CD4-positive, alpha-beta memory T cell (primary cell): Measurements from ENCODE around the gene FOXO3. TPM values are rescaled to one million over a fixed set of nuclear protein-coding genes. Genes with fewer than 3 reads are reported as not detected.
"Not testable (repeated sequence)": the region's sequence is repeated elsewhere in the genome, so short reads cannot be mapped to it uniquely, and the experiment has no call there.

Source experiments
- CTCF ChIA-PET: fragments of 350-600 bp; sonication (Branson Sonifier 250); formaldehyde crosslinking; loops from one replicate; lab custom pipeline; 2021; ENCODE audit warnings: inconsistent platforms; ENCODE audit not compliant: partially characterized antibody; lab: Charles Lee
- POLR2A ChIA-PET: fragments of 350-600 bp; sonication (Branson Sonifier 250); formaldehyde crosslinking; loops from one replicate; lab custom pipeline; 2021; ENCODE audit not compliant: partially characterized antibody; lab: Charles Lee
- DNase-seq, 5 donors: peaks; one replicate each; pipeline versions ENCODE4 v3.0.0 to v3.0.0-alpha.2; 2020 to 2022; ENCODE audit warnings: mixed read lengths in 1 of 5
- H3K27ac ChIP-seq: one replicate; pipeline ENCODE4 v1.7.0; 2013; ENCODE audit warnings: low read depth, low read length
- H3K27me3 ChIP-seq: 2 replicates; pipeline ENCODE4 v1.7.0; 2013; ENCODE audit warnings: mild to moderate bottlenecking, low read length, moderate library complexity; ENCODE audit not compliant: insufficient read depth
- H3K36me3 ChIP-seq: 2 replicates; pipeline ENCODE4 v1.7.0; 2013; ENCODE audit warnings: mild to moderate bottlenecking, low read length, moderate library complexity; ENCODE audit not compliant: insufficient read depth
- H3K4me1 ChIP-seq: 2 replicates; pipeline ENCODE4 v1.7.0; 2013; ENCODE audit warnings: mild to moderate bottlenecking, low read length, moderate library complexity; ENCODE audit not compliant: insufficient read depth
- H3K4me3 ChIP-seq, 2 donors: one replicate each; pipeline ENCODE4 v1.7.0; 2013; ENCODE audit warnings: low read length in 2 of 2, mild to moderate bottlenecking in 1 of 2
- H3K9me3 ChIP-seq, 2 donors: one replicate each; pipeline ENCODE4 v1.7.0; 2013; ENCODE audit warnings: low read length in 2 of 2, control low read depth in 1 of 2; ENCODE audit not compliant: control insufficient read depth in 1 of 2
- H3K27ac Mint-ChIP-seq, 7 donors: one replicate each; pipeline ENCODE4 v1.8.0; 2020 to 2021; ENCODE audit warnings: mixed read lengths in 7 of 7, mild to moderate bottlenecking in 6 of 7, inconsistent platforms in 3 of 7, moderate library complexity in 3 of 7
- H3K27me3 Mint-ChIP-seq, 2 donors: one replicate each; pipeline ENCODE4 v1.8.0; 2020 to 2021; ENCODE audit warnings: mixed read lengths in 2 of 2
- H3K36me3 Mint-ChIP-seq, 2 donors: one replicate each; pipeline ENCODE4 v1.8.0; 2020 to 2021; ENCODE audit warnings: mixed read lengths in 2 of 2, inconsistent platforms in 1 of 2, mild to moderate bottlenecking in 1 of 2
- H3K4me1 Mint-ChIP-seq, 4 donors: one replicate each; pipeline ENCODE4 v1.8.0; 2020 to 2021; ENCODE audit warnings: mixed read lengths in 4 of 4, mild to moderate bottlenecking in 1 of 4
- H3K4me3 Mint-ChIP-seq, 8 donors: one replicate each; pipeline ENCODE4 v1.8.0; 2020 to 2021; ENCODE audit warnings: mixed read lengths in 8 of 8, mild to moderate bottlenecking in 7 of 8, moderate library complexity in 6 of 8, inconsistent platforms in 3 of 8
- H3K9me3 Mint-ChIP-seq, 8 donors: one replicate each; pipeline ENCODE4 v1.8.0; 2020 to 2021; ENCODE audit warnings: mixed read lengths in 8 of 8, mild to moderate bottlenecking in 5 of 8, inconsistent platforms in 3 of 8, moderate library complexity in 1 of 8
- intact Hi-C: fragments of 100-400 bp; cut with micrococcal nuclease; formaldehyde crosslinking; loops from one replicate; pipeline ENCODE4 v1.15.1; 2023
- polyA plus RNA-seq, 2 donors: library from polyadenylated mRNA; unstranded; fragments of 300-500 nt; fragmentation: Illumina TruSeq; gene quantifications; one replicate each; pipeline ENCODE4 v1.2.3, GENCODE V29; 2021
- total RNA-seq, 2 experiments: library from RNA; stranded (reverse); gene quantifications; one replicate each; pipeline ENCODE4 v1.2.3, GENCODE V29; 2021

The FOXO3 gene
- total and polyA plus RNA-seq, 4 experiments from 2014 or later = 18.3 to 27.0 (median 25.0) TPM

DNA sequence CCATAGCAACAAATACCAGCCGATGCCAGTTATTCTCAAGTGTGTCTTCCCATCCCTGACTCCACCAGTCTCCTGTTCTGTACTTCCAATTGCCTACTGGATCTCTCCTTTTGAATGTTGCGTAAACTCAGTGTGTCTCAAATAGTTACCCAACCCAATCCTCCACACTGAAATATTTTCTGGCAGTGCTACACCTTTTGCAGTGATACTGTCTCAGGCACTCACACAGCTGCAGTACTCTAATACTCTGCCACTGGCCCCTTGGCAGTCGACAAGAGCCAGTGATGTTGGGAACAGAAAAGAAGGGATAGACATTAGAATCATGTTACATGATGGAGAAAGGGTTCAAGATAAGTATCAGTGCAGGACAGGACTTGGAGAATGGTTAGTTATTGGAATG is 31.8 kb upstream of the FOXO3 start:
- no peak for DNase-seq
- Histone ChIP-seq H3K27me3 (no peaks in the 10 kb centered on the region), H3K4me3 (no peak overlapping the region), H3K4me1 (no peaks in the 10 kb centered on the region), H3K27ac (no peak overlapping the region), H3K36me3 (no peaks in the 10 kb centered on the region), H3K9me3 (no peaks in the 10 kb centered on the region)
- Mint-ChIP-seq H3K36me3 (no peaks in the 10 kb centered on the region), H3K27me3 (no peaks in the 10 kb centered on the region), H3K27ac (peak overlapping the region in 1 of 7 donors; percentile 2), H3K4me1 (no peaks in the 10 kb centered on the region), H3K4me3 (no peak overlapping the region), H3K9me3 (no peaks in the 10 kb centered on the region)
- ChIA-PET POLR2A (no interaction called here), CTCF (interaction anchor here (0.6 to 4.7 kb wide), 5 partner anchors 9 to 549 kb away, joined by 3 to 20 read pairs (median 3); no protein-coding TSS in a partner anchor)
- intact Hi-C loops = no loop called here

DNA sequence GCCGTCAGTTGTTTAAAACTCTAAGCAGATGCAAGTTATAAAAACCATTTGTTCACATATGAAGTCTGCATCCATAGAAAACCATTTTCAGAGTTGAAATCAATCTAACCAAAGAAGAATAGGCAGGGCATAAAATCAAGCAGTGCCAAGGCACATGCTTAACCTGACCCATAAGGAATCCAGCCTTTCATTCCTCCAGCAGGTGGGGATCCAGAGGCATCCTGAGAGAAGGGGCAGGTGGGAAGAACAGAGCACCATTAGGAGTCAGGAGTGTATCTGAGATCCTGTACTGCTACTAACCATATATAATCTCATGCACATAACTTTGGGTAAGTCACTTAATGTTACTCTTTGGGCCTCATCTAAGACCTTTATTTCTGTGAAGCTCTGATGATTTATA is 29.4 kb upstream of the FOXO3 start:
- H3K27ac ChIP-seq = no peak overlapping the region
- Mint-ChIP-seq H3K9me3 (no peaks in the 10 kb centered on the region), H3K4me1 (no peaks in the 10 kb centered on the region), H3K27ac (no peak overlapping the region), H3K4me3 (no peak overlapping the region), H3K36me3 (no peaks in the 10 kb centered on the region), H3K27me3 (no peaks in the 10 kb centered on the region)
- H3K27me3 ChIP-seq = no peaks in the 10 kb centered on the region
- CTCF ChIA-PET = no interaction called here
- H3K4me1 ChIP-seq = no peaks in the 10 kb centered on the region
- no peaks in the 10 kb centered on the region for H3K36me3 ChIP-seq
- POLR2A ChIA-PET = no interaction called here
- DNase-seq = no peak
- H3K4me3 ChIP-seq = no peak overlapping the region
- no peaks in the 10 kb centered on the region for H3K9me3 ChIP-seq
- intact Hi-C loops = no loop called here

DNA sequence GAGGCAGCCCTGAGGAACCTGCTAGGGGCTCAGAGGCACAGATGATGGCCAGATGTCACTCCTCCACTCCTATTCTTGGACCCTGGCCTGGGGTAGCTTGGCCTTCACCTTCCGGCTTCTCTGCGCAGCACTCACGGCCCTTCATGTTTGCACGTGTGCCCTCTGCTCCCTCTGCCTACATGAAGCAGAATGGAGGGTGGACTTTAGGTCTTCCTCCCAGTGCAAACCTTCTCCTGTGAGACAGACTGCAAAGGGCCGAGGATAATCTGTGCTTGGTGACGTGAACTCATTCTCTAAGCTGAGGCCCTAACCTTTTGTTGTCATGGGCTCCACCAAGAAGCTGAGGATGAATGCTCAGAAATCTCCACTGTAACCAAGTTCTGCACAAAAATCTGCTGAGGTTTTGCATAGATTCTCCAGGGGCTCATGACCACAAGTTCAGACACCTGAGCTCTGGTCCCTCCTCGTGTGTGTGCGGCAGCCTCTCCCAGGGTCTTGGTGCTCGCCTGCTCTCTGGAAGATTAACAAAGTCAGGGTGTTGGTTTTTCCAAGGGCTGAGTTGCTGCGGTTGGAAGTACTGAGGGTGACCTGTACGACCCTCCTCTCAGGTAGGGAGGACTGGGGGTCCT is 25.5 kb upstream of the FOXO3 start:
- intact Hi-C loops = no loop called here
- Mint-ChIP-seq H3K4me1 (no peaks in the 10 kb centered on the region), H3K9me3 (peaks cover 0 to 6% (median 0%) of the 10 kb centered on the region in 8 donors), H3K27ac (no peak overlapping the region), H3K4me3 (no peak overlapping the region), H3K36me3 (no peaks in the 10 kb centered on the region), H3K27me3 (peaks cover 2 to 3% of the 10 kb centered on the region in 2 donors)
- no peaks in the 10 kb centered on the region for H3K4me1 ChIP-seq
- CTCF ChIA-PET = interaction anchor here (1.0 to 1.9 kb wide), 2 partner anchors 9 to 10 kb away, joined by 4 to 5 read pairs; no protein-coding TSS in a partner anchor
- H3K36me3 ChIP-seq = no peaks in the 10 kb centered on the region
- H3K27me3 ChIP-seq = no peaks in the 10 kb centered on the region
- POLR2A ChIA-PET = no interaction called here
- no peak overlapping the region for H3K4me3 ChIP-seq
- no peak overlapping the region for H3K27ac ChIP-seq
- no peaks in the 10 kb centered on the region for H3K9me3 ChIP-seq
- DNase-seq = no peak

DNA sequence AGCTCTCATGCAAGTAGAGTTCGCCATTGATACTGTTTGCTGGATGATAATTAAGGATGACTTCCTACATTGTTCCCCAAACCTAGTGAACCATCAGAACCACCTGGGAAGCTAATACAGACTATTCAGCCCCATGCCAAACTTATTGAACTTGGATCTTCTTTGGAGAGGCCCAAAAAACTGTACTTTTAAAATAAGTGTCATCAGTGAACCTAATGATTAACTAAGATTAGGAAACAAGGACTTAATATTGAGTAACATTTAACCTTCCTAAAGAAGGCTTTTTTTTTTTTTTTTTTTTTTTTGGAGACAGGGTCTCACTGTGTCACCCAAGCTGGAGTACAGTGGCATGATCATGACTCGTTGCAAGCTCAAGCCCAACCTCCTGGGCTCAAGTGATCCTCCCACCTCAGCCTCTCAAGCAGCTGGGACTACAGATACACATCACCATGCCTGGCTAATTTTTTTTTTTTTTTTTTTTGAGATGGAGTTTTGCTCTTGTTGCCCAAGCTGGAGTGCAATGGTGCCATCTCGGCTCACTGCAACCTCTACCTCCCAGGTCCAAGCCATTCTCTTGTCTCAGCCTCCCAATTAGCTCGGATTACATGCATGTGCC is 24.7 kb upstream of the FOXO3 start:
- ChIA-PET POLR2A (interaction anchor here (0.6 kb wide), 1 partner anchor 493 kb away, joined by 4 read pairs; no protein-coding TSS in a partner anchor), CTCF (interaction anchor here (0.7 to 1.0 kb wide), 3 partner anchors 116 to 537 kb away, joined by 3 read pairs; no protein-coding TSS in a partner anchor)
- H3K9me3 ChIP-seq, H3K27ac Mint-ChIP-seq, H3K27ac ChIP-seq, H3K4me1 ChIP-seq, H3K4me3 ChIP-seq, H3K27me3 Mint-ChIP-seq, DNase-seq, H3K27me3 ChIP-seq, H3K4me1 Mint-ChIP-seq, H3K36me3 Mint-ChIP-seq, H3K4me3 Mint-ChIP-seq, intact Hi-C loops, H3K9me3 Mint-ChIP-seq, H3K36me3 ChIP-seq: not testable (repeated sequence)

DNA sequence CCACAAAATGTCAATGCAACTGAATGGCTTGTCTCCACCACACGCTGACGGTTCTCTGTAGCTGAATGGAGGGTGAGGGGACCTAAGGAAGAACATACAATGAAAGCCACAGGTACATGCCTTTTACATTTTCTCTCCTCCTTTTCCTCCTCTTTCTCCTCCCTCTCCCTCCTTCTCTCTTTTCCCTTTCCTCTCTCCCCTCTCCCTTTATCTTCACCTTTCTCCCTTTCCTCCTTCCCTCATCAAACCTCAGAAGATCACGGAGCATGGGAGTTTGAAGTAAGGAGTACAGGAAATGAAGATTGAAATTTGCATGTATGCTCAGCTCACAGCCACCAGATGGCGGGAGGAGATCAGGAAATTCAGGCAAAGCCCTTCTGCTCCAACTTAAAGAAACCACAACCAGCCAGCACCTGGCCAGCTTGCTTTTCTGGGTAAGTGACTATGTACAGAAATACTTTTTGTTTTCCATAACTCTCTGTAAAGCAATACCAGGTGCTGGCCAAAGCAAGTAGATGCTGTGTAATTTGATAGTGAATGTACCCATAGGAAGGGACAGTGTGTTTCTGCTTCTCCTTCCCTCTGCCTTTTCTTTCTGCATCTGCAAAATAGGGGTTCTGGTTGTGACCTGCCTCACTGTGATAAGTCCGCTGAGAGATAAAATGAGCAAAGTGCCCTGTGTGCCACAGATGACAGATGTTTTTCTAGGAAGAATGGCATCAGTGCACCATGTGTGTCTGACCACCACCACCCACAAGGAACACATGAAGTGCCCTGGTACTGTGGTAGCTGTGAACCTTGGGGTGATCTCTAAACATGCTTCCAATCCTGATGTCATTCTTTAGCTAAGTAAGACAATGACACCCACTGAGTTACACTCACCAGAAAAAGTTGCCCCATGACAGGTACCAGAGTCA is 18.6 kb upstream of the FOXO3 start:
- Mint-ChIP-seq H3K9me3 (peaks cover 0 to 6% (median 0%) of the 10 kb centered on the region in 8 donors), H3K4me3 (peak overlapping the region in 4 of 8 donors; percentile 16 to 71 (median 56)), H3K4me1 (peaks cover 6 to 17% (median 8%) of the 10 kb centered on the region in 4 donors), H3K27me3 (peaks cover 4 to 6% of the 10 kb centered on the region in 2 donors), H3K36me3 (no peaks in the 10 kb centered on the region), H3K27ac (no peak overlapping the region)
- Histone ChIP-seq H3K9me3 (no peaks in the 10 kb centered on the region), H3K36me3 (no peaks in the 10 kb centered on the region), H3K27ac (no peak overlapping the region), H3K4me1 (peaks cover 8% of the 10 kb centered on the region), H3K27me3 (no peaks in the 10 kb centered on the region), H3K4me3 (no peak overlapping the region)
- POLR2A ChIA-PET = interaction anchor here (0.8 to 3.0 kb wide), 10 partner anchors 17 to 646 kb away, joined by 3 to 10 read pairs (median 4); partner anchors contain the start of gene SESN1
- CTCF ChIA-PET = interaction anchor here (0.6 to 8.3 kb wide), 41 partner anchors 10 to 843 kb away, joined by 3 to 219 read pairs (median 4); partner anchors contain the start of genes ARMC2 and CD164
- intact Hi-C loops = loop anchor here (1.0 to 5.0 kb wide), 6 partner anchors 15 to 841 kb away; no protein-coding TSS in a partner anchor
- peak; percentile 71 to 74 (median 73) for DNase-seq

DNA sequence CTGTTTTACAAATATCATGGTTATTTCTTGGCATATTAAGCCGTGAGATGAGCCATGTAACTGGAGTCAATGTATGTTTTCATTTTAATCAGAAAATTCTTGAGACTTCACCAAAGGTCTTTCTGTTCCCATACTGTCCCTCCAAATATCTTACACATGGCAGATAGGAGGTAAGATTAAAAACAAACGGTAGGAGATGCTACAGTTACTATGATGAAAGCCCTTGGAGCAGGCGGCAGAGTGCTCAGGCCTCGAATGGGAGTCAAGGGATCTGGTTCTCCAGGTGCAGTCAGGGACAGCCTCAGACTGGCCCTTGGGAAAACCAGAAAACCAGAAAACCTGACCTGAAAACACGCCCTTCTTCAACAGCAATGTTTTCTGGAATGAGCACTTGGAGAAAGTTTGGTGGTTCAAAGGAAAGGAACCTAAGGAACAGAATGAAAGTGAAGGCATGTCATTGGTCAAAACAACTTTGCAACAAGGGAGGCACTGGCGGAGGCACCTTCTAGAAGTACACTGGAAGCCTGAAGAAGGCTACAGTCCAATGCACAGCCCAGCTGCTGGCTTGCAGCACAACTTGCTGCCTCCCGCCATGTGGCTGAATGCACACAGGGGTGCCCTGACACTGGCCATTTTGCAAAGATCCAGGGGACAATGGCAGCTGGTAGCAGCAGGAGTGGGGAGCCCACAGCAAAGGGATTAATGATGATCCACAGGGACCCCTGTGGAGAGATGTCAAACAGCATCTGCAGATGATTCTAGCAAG is 17.4 kb upstream of the FOXO3 start:
- DNase-seq = no peak
- Mint-ChIP-seq H3K27me3 (peaks cover 2 to 4% of the 10 kb centered on the region in 2 donors), H3K9me3 (peaks cover 0 to 6% (median 0%) of the 10 kb centered on the region in 8 donors), H3K4me1 (peaks cover 6 to 17% (median 8%) of the 10 kb centered on the region in 4 donors), H3K27ac (peak overlapping the region in 2 of 7 donors; percentile 25 to 43), H3K36me3 (no peaks in the 10 kb centered on the region), H3K4me3 (no peak overlapping the region)
- intact Hi-C loops = loop anchor here (5.0 kb wide), 1 partner anchor 644 kb away; no protein-coding TSS in a partner anchor
- H3K4me3 ChIP-seq = no peak overlapping the region
- POLR2A ChIA-PET = interaction anchor here (1.5 to 3.0 kb wide), 2 partner anchors 349 to 528 kb away, joined by 3 to 9 read pairs; no protein-coding TSS in a partner anchor
- CTCF ChIA-PET = interaction anchor here (0.9 to 8.3 kb wide), 20 partner anchors 9 to 836 kb away, joined by 3 to 219 read pairs (median 5); no protein-coding TSS in a partner anchor
- no peaks in the 10 kb centered on the region for H3K27me3 ChIP-seq
- H3K4me1 ChIP-seq = peaks cover 8% of the 10 kb centered on the region
- H3K27ac ChIP-seq = no peak overlapping the region
- H3K9me3 ChIP-seq = no peaks in the 10 kb centered on the region
- no peaks in the 10 kb centered on the region for H3K36me3 ChIP-seq
